T-helper 2 cell treated with Interferon-gamma antibody and Interleukin-4, amounts not matched to agents 5 μg/mL and 100 μg/mL, for 36 hours (primary cell): ENCODE results near the gene RGS6.

Source experiments
- DNase-seq: peaks from one replicate; pipeline ENCODE4 v3.0.0; 2021; ENCODE audit warnings: low spot score
- H3K27ac Mint-ChIP-seq: one replicate; pipeline ENCODE4 v1.8.0; 2021; ENCODE audit warnings: mild to moderate bottlenecking, mixed read lengths
- H3K27me3 Mint-ChIP-seq: one replicate; pipeline ENCODE4 v1.8.0; 2021; ENCODE audit warnings: low read depth, mixed read lengths
- H3K36me3 Mint-ChIP-seq: one replicate; pipeline ENCODE4 v1.8.0; 2021; ENCODE audit warnings: low read depth, mixed read lengths
- H3K4me1 Mint-ChIP-seq: one replicate; pipeline ENCODE4 v1.8.0; 2021; ENCODE audit warnings: low read depth, mixed read lengths
- H3K4me3 Mint-ChIP-seq: one replicate; pipeline ENCODE4 v1.8.0; 2022; ENCODE audit warnings: mild to moderate bottlenecking, moderate library complexity, mixed read lengths
- H3K9me3 Mint-ChIP-seq: one replicate; pipeline ENCODE4 v1.8.0; 2021; ENCODE audit warnings: mixed read lengths

RGS6 gene

GRCh38 chr14:72439707-72440106 is 507.5 kb downstream of the RGS6 start:
- H3K4me1 Mint-ChIP-seq: peaks cover 85% of the 10 kb centered on the region
- H3K27me3 Mint-ChIP-seq: no peaks in the 10 kb centered on the region
- H3K27ac Mint-ChIP-seq: peak overlapping the region; percentile 77

GRCh38 chr14:72443256-72443655 is 511.0 kb downstream of the RGS6 start:
- no peaks in the 10 kb centered on the region for H3K27me3 Mint-ChIP-seq
- no peaks in the 10 kb centered on the region for H3K9me3 Mint-ChIP-seq
- peaks cover 4% of the 10 kb centered on the region for H3K36me3 Mint-ChIP-seq
- H3K4me1 Mint-ChIP-seq: peaks cover 68% of the 10 kb centered on the region
- DNase-seq: no peak
- H3K4me3 Mint-ChIP-seq: peak overlapping the region; percentile 79
- H3K27ac Mint-ChIP-seq: peak overlapping the region; percentile 84

More at GRCh38 chr14:72439707-72440106, 507.5 kb downstream of the RGS6 start:
- H3K4me3 Mint-ChIP-seq: peak overlapping the region; percentile 76
- DNase-seq: peak; percentile 50
- no peaks in the 10 kb centered on the region for H3K9me3 Mint-ChIP-seq
- H3K36me3 Mint-ChIP-seq: peaks cover 11% of the 10 kb centered on the region

- peak overlapping the region; percentile 84 for H3K27ac Mint-ChIP-seq
- peak; percentile 63 for DNase-seq
- H3K27me3 Mint-ChIP-seq: no peaks in the 10 kb centered on the region
- peaks cover under 1% of the 10 kb centered on the region for H3K36me3 Mint-ChIP-seq
- peak overlapping the region; percentile 79 for H3K4me3 Mint-ChIP-seq
- H3K9me3 Mint-ChIP-seq: no peaks in the 10 kb centered on the region
- H3K4me1 Mint-ChIP-seq: peaks cover 65% of the 10 kb centered on the region
Measured at GRCh38 chr14:72443991-72444441, 511.8 kb downstream of the RGS6 start.

GRCh38 chr14:72444701-72445100 is 512.5 kb downstream of the RGS6 start:
- DNase-seq: no peak
- Mint-ChIP-seq H3K27me3 (peaks cover 3% of the 10 kb centered on the region), H3K4me1 (peaks cover 65% of the 10 kb centered on the region), H3K27ac (no peak overlapping the region), H3K4me3 (peak overlapping the region; percentile 79), H3K36me3 (no peaks in the 10 kb centered on the region), H3K9me3 (no peaks in the 10 kb centered on the region)

GRCh38 chr14:72448212-72448611 is 516.0 kb downstream of the RGS6 start:
- no peaks in the 10 kb centered on the region for H3K9me3 Mint-ChIP-seq

GRCh38 chr14:72450473-72451044 is 518.3 kb downstream of the RGS6 start:
- Mint-ChIP-seq H3K27me3 (peaks cover 14% of the 10 kb centered on the region), H3K36me3 (peaks cover 4% of the 10 kb centered on the region), H3K27ac (peak overlapping the region; percentile 92), H3K9me3 (no peaks in the 10 kb centered on the region), H3K4me1 (peaks cover 55% of the 10 kb centered on the region), H3K4me3 (peak overlapping the region; percentile 44)
- no peak for DNase-seq

More at GRCh38 chr14:72448212-72448611, 516.0 kb downstream of the RGS6 start:
- peaks cover 8% of the 10 kb centered on the region for H3K27me3 Mint-ChIP-seq
- DNase-seq: no peak
- H3K36me3 Mint-ChIP-seq: peaks cover 4% of the 10 kb centered on the region
- H3K4me3 Mint-ChIP-seq: no peak overlapping the region
- H3K4me1 Mint-ChIP-seq: peaks cover 65% of the 10 kb centered on the region
- no peak overlapping the region for H3K27ac Mint-ChIP-seq

GRCh38 chr14:72451054-72451972 is 519.1 kb downstream of the RGS6 start:
- peak; percentile 37 for DNase-seq

GRCh38 chr14:72452774-72453173 is 520.5 kb downstream of the RGS6 start:
- peaks cover 50% of the 10 kb centered on the region for H3K4me1 Mint-ChIP-seq
- no peak for DNase-seq
- H3K36me3 Mint-ChIP-seq: peaks cover 4% of the 10 kb centered on the region
- peaks cover 19% of the 10 kb centered on the region for H3K27me3 Mint-ChIP-seq
- no peak overlapping the region for H3K27ac Mint-ChIP-seq
- no peaks in the 10 kb centered on the region for H3K9me3 Mint-ChIP-seq
- no peak overlapping the region for H3K4me3 Mint-ChIP-seq

More at GRCh38 chr14:72451054-72451972, 519.1 kb downstream of the RGS6 start:
- peaks cover 4% of the 10 kb centered on the region for H3K36me3 Mint-ChIP-seq
- H3K27me3 Mint-ChIP-seq: peaks cover 14% of the 10 kb centered on the region
- no peaks in the 10 kb centered on the region for H3K9me3 Mint-ChIP-seq
- H3K4me3 Mint-ChIP-seq: peak overlapping the region; percentile 44
- peaks cover 55% of the 10 kb centered on the region for H3K4me1 Mint-ChIP-seq
- H3K27ac Mint-ChIP-seq: peak overlapping the region; percentile 92

GRCh38 chr14:72454388-72455160 is 522.3 kb downstream of the RGS6 start:
- H3K36me3 Mint-ChIP-seq: peaks cover 7% of the 10 kb centered on the region
- peaks cover 39% of the 10 kb centered on the region for H3K4me1 Mint-ChIP-seq
- H3K4me3 Mint-ChIP-seq: no peak overlapping the region
- H3K9me3 Mint-ChIP-seq: no peaks in the 10 kb centered on the region
- DNase-seq: no peak
- H3K27me3 Mint-ChIP-seq: peaks cover 29% of the 10 kb centered on the region
- H3K27ac Mint-ChIP-seq: no peak overlapping the region

- no peak for DNase-seq
- Mint-ChIP-seq H3K9me3 (no peaks in the 10 kb centered on the region), H3K27ac (no peak overlapping the region), H3K4me3 (no peak overlapping the region), H3K27me3 (peaks cover 45% of the 10 kb centered on the region), H3K36me3 (peaks cover 7% of the 10 kb centered on the region), H3K4me1 (peaks cover 17% of the 10 kb centered on the region)
Measured at GRCh38 chr14:72457641-72458040, 525.4 kb downstream of the RGS6 start.

GRCh38 chr14:72462056-72462455 is 529.8 kb downstream of the RGS6 start:
- no peak for DNase-seq
- Mint-ChIP-seq H3K9me3 (peaks cover 21% of the 10 kb centered on the region), H3K4me3 (no peak overlapping the region), H3K27me3 (peaks cover 66% of the 10 kb centered on the region), H3K27ac (no peak overlapping the region), H3K4me1 (peaks cover 2% of the 10 kb centered on the region), H3K36me3 (peaks cover 11% of the 10 kb centered on the region)

GRCh38 chr14:72463291-72463866 is 531.1 kb downstream of the RGS6 start:
- no peak overlapping the region for H3K4me3 Mint-ChIP-seq

GRCh38 chr14:72464226-72464625 is 532.0 kb downstream of the RGS6 start:
- no peak overlapping the region for H3K27ac Mint-ChIP-seq
- peaks cover 25% of the 10 kb centered on the region for H3K9me3 Mint-ChIP-seq
- H3K4me3 Mint-ChIP-seq: no peak overlapping the region
- no peak for DNase-seq
- H3K4me1 Mint-ChIP-seq: peaks cover 2% of the 10 kb centered on the region
- H3K36me3 Mint-ChIP-seq: peaks cover 12% of the 10 kb centered on the region
- H3K27me3 Mint-ChIP-seq: peaks cover 49% of the 10 kb centered on the region

More at GRCh38 chr14:72463291-72463866, 531.1 kb downstream of the RGS6 start:
- Mint-ChIP-seq H3K27me3 (peaks cover 55% of the 10 kb centered on the region), H3K4me1 (no peaks in the 10 kb centered on the region), H3K27ac (no peak overlapping the region), H3K9me3 (peaks cover 25% of the 10 kb centered on the region), H3K36me3 (peaks cover 12% of the 10 kb centered on the region)
- no peak for DNase-seq
